ENCODE data around the gene TAF13. TPM values are rescaled to one million over a fixed set of nuclear protein-coding genes. Genes with fewer than 3 reads are reported as not detected.
A peak's percentile ranks its signal among the peaks of the same experiment; 100 is the strongest.

The TAF13 gene
- total RNA-seq (10 to 100 TPM in 2 of 5 donors, 1 to 10 TPM in 3; 8.7 to 19.4 (median 9.7) TPM), total RNA-seq (6.8 to 50.1 (median 22.7) reads per million in 29 experiments)
- 15.1 TPM for total RNA-seq (2013)

- ChIA-PET CTCF (interaction anchor here in 1 of 2 donors (0.7 to 2.6 kb wide), 6 partner anchors 9 to 119 kb away, joined by 3 to 18 read pairs (median 4); partner anchors contain the start of gene WDR47), POLR2A (interaction anchor here (0.6 to 1.6 kb wide), 9 partner anchors 9 to 515 kb away, joined by 3 to 11 read pairs (median 4); partner anchors contain the start of genes ATXN7L2 (in 1 of the 2) and WDR47 (in 1 of the 2))
- peak within 1 kb of the TSS; percentile 97 for H3K27ac ChIP-seq (ENCODE audit: low read length)
- H3K4me1 Mint-ChIP-seq, result peaks cover 22 to 24% (median 24%) of the 10 kb centered on the region in 3 donors
- DNase-seq (peak; percentile 66 to 91 (median 81)), ATAC-seq (replicated peaks in 1 of 4) (peak; percentile 98 to 100 (median 98))
- H3K36me3 Mint-ChIP-seq, result peaks cover 3% of the 10 kb centered on the region
- H3K9me3 Mint-ChIP-seq, result no peaks in the 10 kb centered on the region
- under 1% methylated on average over 32 of the region's 39 CpGs for WGBS (ENCODE audit: insufficient coverage)
- peaks cover 0 to 6% of the 10 kb centered on the region in 2 donors for H3K36me3 ChIP-seq (ENCODE audit: control insufficient read depth in 2 of 2, extremely low read depth in 1 of 2, insufficient read depth in 1 of 2, low read length in 1 of 2)
- no peaks in the 10 kb centered on the region for H3K9me3 ChIP-seq
- H3K27ac Mint-ChIP-seq, result peak within 1 kb of the TSS; percentile 96
- peak within 1 kb of the TSS; percentile 89 to 97 (median 94) for H3K4me3 Mint-ChIP-seq
- no peaks in the 10 kb centered on the region for H3K27me3 ChIP-seq (replicated peaks in 1 of 2; ENCODE audit: control insufficient read depth in 2 of 2, extremely low read depth in 1 of 2, insufficient read depth in 2 of 2, low read length in 1 of 2)
- H3K27me3 Mint-ChIP-seq, result no peaks in the 10 kb centered on the region
- peaks cover 3 to 7% of the 10 kb centered on the region in 2 experiments for H3K4me1 ChIP-seq (ENCODE audit: control insufficient read depth in 1 of 2, extremely low read depth in 1 of 2, insufficient read depth in 2 of 2, low read length in 2 of 2)
- H3K4me3 ChIP-seq (ENCODE audit: control insufficient read depth in 1 of 2, extremely low read depth in 1 of 2, low read length in 1 of 2), result peak within 1 kb of the TSS; percentile 60 to 82
Observed at GRCh38 chr1:109075531-109076490, at the start of gene TAF13. Gene TAF13, minus strand, starts transcription at chr1:109076003. Its CDS starts 56 bp downstream, at chr1:109075947.

GRCh38 chr1:109120356-109120755 lies 44.6 kb upstream of the TAF13 start:
- Mint-ChIP-seq H3K4me3 (no peak overlapping the region), H3K27ac (no peak overlapping the region)

GRCh38 chr1:109118089-109118488 lies 42.3 kb upstream of the TAF13 start:
- Histone ChIP-seq H3K27me3 (replicated peaks in 1 of 2; ENCODE audit: control insufficient read depth in 2 of 2, extremely low read depth in 1 of 2, insufficient read depth in 2 of 2, low read length in 1 of 2) (peaks cover 0 to 2% of the 10 kb centered on the region in 2 experiments), H3K36me3 (ENCODE audit: control insufficient read depth in 2 of 2, extremely low read depth in 1 of 2, insufficient read depth in 1 of 2, low read length in 1 of 2) (no peaks in the 10 kb centered on the region), H3K4me1 (ENCODE audit: control insufficient read depth in 1 of 2, extremely low read depth in 1 of 2, insufficient read depth in 2 of 2, low read length in 2 of 2) (peaks cover 5 to 15% of the 10 kb centered on the region in 2 experiments), H3K4me3 (ENCODE audit: control insufficient read depth in 1 of 2, extremely low read depth in 1 of 2, low read length in 1 of 2) (no peak overlapping the region), H3K27ac (ENCODE audit: low read length) (no peak overlapping the region), H3K9me3 (no peaks in the 10 kb centered on the region)
- WGBS (ENCODE audit: insufficient coverage), result 87% methylated on average over 2 of the region's 3 CpGs
- Mint-ChIP-seq H3K36me3 (peaks cover 8% of the 10 kb centered on the region), H3K27ac (no peak overlapping the region), H3K4me1 (peaks cover 15 to 20% (median 15%) of the 10 kb centered on the region in 3 donors), H3K27me3 (no peaks in the 10 kb centered on the region), H3K9me3 (no peaks in the 10 kb centered on the region), H3K4me3 (no peak overlapping the region)
- no peak for DNase-seq
- ChIA-PET POLR2A (no interaction called here), CTCF (no interaction called here)
- ATAC-seq (replicated peaks in 1 of 4), result no peak

More at GRCh38 chr1:109120356-109120755, 44.6 kb upstream of the TAF13 start:
- Mint-ChIP-seq H3K36me3 (peaks cover 8% of the 10 kb centered on the region), H3K9me3 (no peaks in the 10 kb centered on the region), H3K4me1 (peaks cover 0 to 3% (median 0%) of the 10 kb centered on the region in 3 donors), H3K27me3 (no peaks in the 10 kb centered on the region)
- H3K4me1 ChIP-seq (ENCODE audit: control insufficient read depth in 1 of 2, extremely low read depth in 1 of 2, insufficient read depth in 2 of 2, low read length in 2 of 2), result no peaks in the 10 kb centered on the region
- ATAC-seq (replicated peaks in 1 of 4) (no peak), DNase-seq (no peak)
- no peak overlapping the region for H3K27ac ChIP-seq (ENCODE audit: low read length)
- POLR2A ChIA-PET, result no interaction called here
- peaks cover 0 to 2% of the 10 kb centered on the region in 2 experiments for H3K27me3 ChIP-seq (replicated peaks in 1 of 2; ENCODE audit: control insufficient read depth in 2 of 2, extremely low read depth in 1 of 2, insufficient read depth in 2 of 2, low read length in 1 of 2)
- CTCF ChIA-PET, result no interaction called here
- H3K4me3 ChIP-seq (ENCODE audit: control insufficient read depth in 1 of 2, extremely low read depth in 1 of 2, low read length in 1 of 2), result no peak overlapping the region
- H3K36me3 ChIP-seq (ENCODE audit: control insufficient read depth in 2 of 2, extremely low read depth in 1 of 2, insufficient read depth in 1 of 2, low read length in 1 of 2), result no peaks in the 10 kb centered on the region
- WGBS (ENCODE audit: insufficient coverage), result no CpG with 5 or more reads among the region's 5 CpGs
- no peaks in the 10 kb centered on the region for H3K9me3 ChIP-seq

GRCh38 chr1:109116286-109116685 lies 40.5 kb upstream of the TAF13 start:
- no peak for ATAC-seq (replicated peaks in 1 of 4)
- peaks cover 8% of the 10 kb centered on the region for H3K36me3 Mint-ChIP-seq
- H3K27me3 Mint-ChIP-seq, result peaks cover 0 to 3% of the 10 kb centered on the region in 2 donors
- H3K4me1 ChIP-seq (ENCODE audit: control insufficient read depth in 1 of 2, extremely low read depth in 1 of 2, insufficient read depth in 2 of 2, low read length in 2 of 2), result peaks cover 5 to 24% of the 10 kb centered on the region in 2 experiments
- H3K4me3 ChIP-seq (ENCODE audit: control insufficient read depth in 1 of 2, extremely low read depth in 1 of 2, low read length in 1 of 2), result no peak overlapping the region
- POLR2A ChIA-PET, result interaction anchor here in 1 of 2 donors (0.6 kb wide), 3 partner anchors 16 to 940 kb away, joined by 3 to 5 read pairs (median 5); no protein-coding TSS in a partner anchor
- peaks cover 28 to 32% (median 30%) of the 10 kb centered on the region in 3 donors for H3K4me1 Mint-ChIP-seq
- CTCF ChIA-PET, result interaction anchor here (0.6 kb wide), 4 partner anchors 88 to 1196 kb away, joined by 3 to 5 read pairs (median 4); partner anchors contain the start of gene CYB561D1 (in 1 of the 2)
- no peak overlapping the region for H3K27ac ChIP-seq (ENCODE audit: low read length)
- no peak for DNase-seq
- no peaks in the 10 kb centered on the region for H3K9me3 ChIP-seq
- H3K27me3 ChIP-seq (replicated peaks in 1 of 2; ENCODE audit: control insufficient read depth in 2 of 2, extremely low read depth in 1 of 2, insufficient read depth in 2 of 2, low read length in 1 of 2), result no peaks in the 10 kb centered on the region
- no peaks in the 10 kb centered on the region for H3K9me3 Mint-ChIP-seq
- no CpG with 5 or more reads among the region's 1 CpG for WGBS (ENCODE audit: insufficient coverage)
- no peaks in the 10 kb centered on the region for H3K36me3 ChIP-seq (ENCODE audit: control insufficient read depth in 2 of 2, extremely low read depth in 1 of 2, insufficient read depth in 1 of 2, low read length in 1 of 2)
- H3K4me3 Mint-ChIP-seq, result no peak overlapping the region
- no peak overlapping the region for H3K27ac Mint-ChIP-seq

GRCh38 chr1:109115685-109116084 lies 39.9 kb upstream of the TAF13 start:
- H3K27ac Mint-ChIP-seq, result no peak overlapping the region
- peaks cover 8% of the 10 kb centered on the region for H3K36me3 Mint-ChIP-seq
- Histone ChIP-seq H3K36me3 (ENCODE audit: control insufficient read depth in 2 of 2, extremely low read depth in 1 of 2, insufficient read depth in 1 of 2, low read length in 1 of 2) (no peaks in the 10 kb centered on the region), H3K4me3 (ENCODE audit: control insufficient read depth in 1 of 2, extremely low read depth in 1 of 2, low read length in 1 of 2) (no peak overlapping the region), H3K27me3 (replicated peaks in 1 of 2; ENCODE audit: control insufficient read depth in 2 of 2, extremely low read depth in 1 of 2, insufficient read depth in 2 of 2, low read length in 1 of 2) (no peaks in the 10 kb centered on the region), H3K4me1 (ENCODE audit: control insufficient read depth in 1 of 2, extremely low read depth in 1 of 2, insufficient read depth in 2 of 2, low read length in 2 of 2) (peaks cover 5 to 24% of the 10 kb centered on the region in 2 experiments), H3K9me3 (no peaks in the 10 kb centered on the region), H3K27ac (ENCODE audit: low read length) (no peak overlapping the region)
- CTCF ChIA-PET, result interaction anchor here in 1 of 2 donors (1.7 kb wide), 1 partner anchor 40 kb away, joined by 4 read pairs; the partner anchor contains the start of gene TAF13
- ATAC-seq (replicated peaks in 1 of 4), result no peak
- H3K4me1 Mint-ChIP-seq, result peaks cover 28 to 32% (median 30%) of the 10 kb centered on the region in 3 donors
- 93% methylated on average over 2 of the region's 2 CpGs for WGBS (ENCODE audit: insufficient coverage)
- DNase-seq, result no peak
- peaks cover 0 to 3% of the 10 kb centered on the region in 2 donors for H3K27me3 Mint-ChIP-seq
- POLR2A ChIA-PET, result interaction anchor here in 1 of 2 donors (0.6 kb wide), 2 partner anchors 16 to 126 kb away, joined by 3 to 5 read pairs; no protein-coding TSS in a partner anchor
- H3K4me3 Mint-ChIP-seq, result no peak overlapping the region
- H3K9me3 Mint-ChIP-seq, result no peaks in the 10 kb centered on the region

GRCh38 chr1:109114342-109114674 lies 38.5 kb upstream of the TAF13 start:
- H3K4me3 Mint-ChIP-seq, result peak overlapping the region; percentile 84 to 97 (median 85)
- H3K4me1 Mint-ChIP-seq, result peaks cover 28 to 32% (median 30%) of the 10 kb centered on the region in 3 donors
- ChIA-PET CTCF (interaction anchor here (0.6 to 5.4 kb wide), 8 partner anchors 14 to 1225 kb away, joined by 3 to 73 read pairs (median 4); partner anchors contain the start of genes RBM15 (in 1 of the 2), TAF13 (in 1 of the 2) and TMEM167B (in 1 of the 2)), POLR2A (interaction anchor here in 1 of 2 donors (1.0 kb wide), 1 partner anchor 14 kb away, joined by 6 read pairs; no protein-coding TSS in a partner anchor)
- 7% methylated on average over 12 of the region's 12 CpGs for WGBS (ENCODE audit: insufficient coverage)
- H3K27ac ChIP-seq (ENCODE audit: low read length), result peak overlapping the region; percentile 28
- no peaks in the 10 kb centered on the region for H3K27me3 ChIP-seq (replicated peaks in 1 of 2; ENCODE audit: control insufficient read depth in 2 of 2, extremely low read depth in 1 of 2, insufficient read depth in 2 of 2, low read length in 1 of 2)
- peak overlapping the region in 1 of 2 donors; percentile 77 for H3K27ac Mint-ChIP-seq
- no peak for ATAC-seq (replicated peaks in 1 of 4)
- H3K36me3 Mint-ChIP-seq, result peaks cover 5% of the 10 kb centered on the region
- peaks cover 0 to 5% of the 10 kb centered on the region in 2 donors for H3K27me3 Mint-ChIP-seq
- peak overlapping the region; percentile 58 to 60 for H3K4me3 ChIP-seq (ENCODE audit: control insufficient read depth in 1 of 2, extremely low read depth in 1 of 2, low read length in 1 of 2)
- DNase-seq, result no peak
- H3K9me3 ChIP-seq, result no peaks in the 10 kb centered on the region
- H3K4me1 ChIP-seq (ENCODE audit: control insufficient read depth in 1 of 2, extremely low read depth in 1 of 2, insufficient read depth in 2 of 2, low read length in 2 of 2), result peaks cover 5 to 24% of the 10 kb centered on the region in 2 experiments
- H3K36me3 ChIP-seq (ENCODE audit: control insufficient read depth in 2 of 2, extremely low read depth in 1 of 2, insufficient read depth in 1 of 2, low read length in 1 of 2), result no peaks in the 10 kb centered on the region
- H3K9me3 Mint-ChIP-seq, result no peaks in the 10 kb centered on the region

Measured in T-cell (primary cell).